GM23338 (cell line): ENCODE results near the gene CD300H. TPM values are rescaled to one million over a fixed set of nuclear protein-coding genes. Genes with fewer than 3 reads are reported as not detected.

Experiments used
- ATAC-seq: fragments of 200-7000 bp; cut with Tn5 transposase; 3 replicates; pipeline ENCODE4 v1.9.1; 2020
- DNase-seq: peaks from one replicate; pipeline ENCODE4 v3.0.0-alpha.2; 2015; ENCODE audit warnings: low spot score
- H2AFZ ChIP-seq: fragments of 200-600 bp; sonication (generic); 2 replicates; pipeline ENCODE4 v1.8.0; 2016; ENCODE audit warnings: antibody characterized with exemption, mild to moderate bottlenecking, moderate library complexity
- H3F3A ChIP-seq: fragments of 200-600 bp; sonication (generic); replicated peaks from 2 replicates; pipeline ENCODE4 v1.8.0; 2017; ENCODE audit warnings: antibody characterized with exemption, mixed run types, low read depth
- H3K27ac ChIP-seq: fragments of 200-600 bp; sonication (generic); 2 replicates; pipeline ENCODE4 v1.6.1; 2016; ENCODE audit warnings: low read depth
- H3K27me3 ChIP-seq: fragments of 200-600 bp; sonication (generic); 2 replicates; pipeline ENCODE4 v1.8.0; 2016; ENCODE audit warnings: mild to moderate bottlenecking, mixed run types, moderate library complexity; ENCODE audit not compliant: insufficient read depth
- H3K36me3 ChIP-seq: fragments of 200-600 bp; sonication (generic); 2 replicates; pipeline ENCODE4 v1.8.0; 2016; ENCODE audit warnings: mild to moderate bottlenecking; ENCODE audit not compliant: insufficient read depth
- H3K4me1 ChIP-seq: fragments of 200-600 bp; sonication (generic); 2 replicates; pipeline ENCODE4 v1.8.0; 2016; ENCODE audit warnings: mild to moderate bottlenecking, moderate library complexity; ENCODE audit not compliant: insufficient read depth
- H3K4me2 ChIP-seq: fragments of 200-600 bp; sonication (generic); 2 replicates; pipeline ENCODE4 v1.7.1; 2017; ENCODE audit warnings: mixed run types
- H3K4me3 ChIP-seq: fragments of 200-600 bp; sonication (generic); 2 replicates; pipeline ENCODE4 v1.6.1; 2016; ENCODE audit warnings: mixed run types
- H3K79me2 ChIP-seq: fragments of 200-600 bp; sonication (generic); replicated peaks from 2 replicates; pipeline ENCODE4 v1.8.0; 2017; ENCODE audit warnings: mild to moderate bottlenecking; ENCODE audit not compliant: insufficient read depth
- H3K9me2 ChIP-seq: fragments of 200-600 bp; sonication (generic); 2 replicates; pipeline ENCODE4 v1.8.0; 2017; ENCODE audit not compliant: insufficient read depth
- H4K20me1 ChIP-seq: fragments of 200-600 bp; sonication (generic); replicated peaks from 2 replicates; pipeline ENCODE4 v1.8.0; 2017; ENCODE audit warnings: mild to moderate bottlenecking; ENCODE audit not compliant: insufficient read depth
- H3K27ac Mint-ChIP-seq: 2 replicates; pipeline ENCODE4 v1.8.0; 2020; ENCODE audit warnings: inconsistent platforms, mild to moderate bottlenecking, moderate library complexity, mixed read lengths
- H3K27me3 Mint-ChIP-seq: 3 replicates; pipeline ENCODE4 v1.8.0; 2022; ENCODE audit warnings: low read depth, mild to moderate bottlenecking, moderate library complexity, mixed read lengths, inconsistent platforms; ENCODE audit not compliant: insufficient read depth, poor library complexity
- H3K36me3 Mint-ChIP-seq: 3 replicates; pipeline ENCODE4 v1.8.0; 2021; ENCODE audit warnings: low read depth, mild to moderate bottlenecking, inconsistent platforms, moderate library complexity, mixed read lengths
- H3K4me1 Mint-ChIP-seq: 3 replicates; pipeline ENCODE4 v1.8.0; 2020; ENCODE audit warnings: mild to moderate bottlenecking, inconsistent platforms, mixed read lengths
- H3K4me3 Mint-ChIP-seq: 3 replicates; pipeline ENCODE4 v1.8.0; 2021; ENCODE audit warnings: moderate library complexity, mild to moderate bottlenecking, inconsistent platforms, mixed read lengths
- H3K9me3 Mint-ChIP-seq: 3 replicates; pipeline ENCODE4 v1.8.0; 2020; ENCODE audit warnings: moderate library complexity, mild to moderate bottlenecking, inconsistent platforms, mixed read lengths
- CREB1 ChIP-seq: fragments of 250-450 bp; sonication (Bioruptor Pico); IDR thresholded peaks from 2 replicates; pipeline ENCODE4 v1.5.0; 2020; ENCODE audit warnings: low read depth, mild to moderate bottlenecking, moderate library complexity
- CTCF ChIP-seq, 2 experiments: fragments of 200-600 bp in 1 of 2; sonication (generic) in 1 of 2; conservative IDR thresholded peaks; 2 replicates each; pipeline versions ENCODE4 v1.5.1 to v1.6.1; 2016 to 2017; ENCODE audit warnings: antibody characterized with exemption in 2 of 2, low read depth in 2 of 2, mild to moderate bottlenecking in 2 of 2, moderate library complexity in 1 of 2
- ETS1 ChIP-seq: IDR thresholded peaks from 2 replicates; pipeline ENCODE4 v1.6.1; 2016; ENCODE audit warnings: antibody characterized with exemption
- EZH2 ChIP-seq: fragments of 200-600 bp; sonication (generic); IDR thresholded peaks from one replicate; pipeline ENCODE4 v1.8.0; 2017; ENCODE audit warnings: antibody characterized with exemption, mild to moderate bottlenecking, low read depth; ENCODE audit not compliant: unreplicated experiment
- EZH2phosphoT487 ChIP-seq: fragments of 200-600 bp; sonication (generic); IDR thresholded peaks from one replicate; pipeline ENCODE4 v1.8.1; 2018; ENCODE audit warnings: antibody characterized with exemption; ENCODE audit not compliant: unreplicated experiment
- JUNB ChIP-seq: IDR thresholded peaks from one replicate; pipeline ENCODE4 v1.6.1; 2016; ENCODE audit warnings: antibody characterized with exemption; ENCODE audit not compliant: unreplicated experiment
- NANOG ChIP-seq: IDR thresholded peaks from 2 replicates; pipeline ENCODE4 v1.6.1; 2016; ENCODE audit warnings: antibody characterized with exemption, borderline replicate concordance
- POLR2AphosphoS5 ChIP-seq: IDR thresholded peaks from 2 replicates; pipeline ENCODE4 v1.6.1; 2016; ENCODE audit warnings: antibody characterized with exemption, low read depth
- STAT1 ChIP-seq: IDR thresholded peaks from one replicate; pipeline ENCODE4 v1.6.1; 2016; ENCODE audit warnings: antibody characterized with exemption; ENCODE audit not compliant: unreplicated experiment
- ZNF114 ChIP-seq: fragments of 250-450 bp; sonication (Bioruptor Pico); IDR thresholded peaks from 2 replicates; pipeline ENCODE4 v1.5.0; 2020; ENCODE audit warnings: mild to moderate bottlenecking, moderate library complexity
- ZNF331 ChIP-seq: fragments of 250-450 bp; sonication (Bioruptor Pico); IDR thresholded peaks from 2 replicates; pipeline ENCODE4 v1.5.0; 2020; ENCODE audit warnings: low read depth, mild to moderate bottlenecking, moderate library complexity
- ZNF462 ChIP-seq: fragments of 250-450 bp; sonication (Bioruptor Pico); IDR thresholded peaks from 2 replicates; pipeline ENCODE4 v1.5.0; 2020; ENCODE audit warnings: mild to moderate bottlenecking, moderate library complexity
- polyA plus RNA-seq: library from polyadenylated mRNA; unstranded; fragments of >200 nt; fragmentation: Nextera tagmentation; extraction: Ambion mirVana; gene quantifications from 2 replicates; pipeline ENCODE4 v1.2.1, GENCODE V29; 2016
- total RNA-seq: library from RNA; depleted of rRNA; stranded (reverse); fragments of >200 nt; shearing (Covaris generic); gene quantifications from 2 replicates; pipeline ENCODE4 v1.2.3, GENCODE V29; 2014

The CD300H gene
- total and polyA plus RNA-seq, 2 experiments from 2014 or later = not detected

GRCh38 chr17:74592087-74592990 is 25.0 kb upstream of the CD300H start, which contains the start of gene CD300LD:
TSS of gene CD300LD (minus strand) at chr17:74592283. CDS start at chr17:74592202, 81 bp downstream.
- ATAC-seq (no peak), DNase-seq (no peak)
- H3K36me3 ChIP-seq = no peaks in the 10 kb centered on the region
- Mint-ChIP-seq H3K4me1 (no peaks in the 10 kb centered on the region), H3K36me3 (no peaks in the 10 kb centered on the region), H3K9me3 (no peaks in the 10 kb centered on the region), H3K4me3 (no peak within 1 kb of the TSS; the same call in 2 of the 3 replicates), H3K27ac (no peak within 1 kb of the TSS), H3K27me3 (peaks cover 5% of the 10 kb centered on the region)
- H3K4me3 ChIP-seq = no peak within 1 kb of the TSS
- no peak within 1 kb of the TSS for H3K4me2 ChIP-seq
- H3F3A ChIP-seq = no peaks in the 10 kb centered on the region
- H4K20me1 ChIP-seq = no peaks in the 10 kb centered on the region
- H2AFZ ChIP-seq = no peak within 1 kb of the TSS
- H3K79me2 ChIP-seq = no peaks in the 10 kb centered on the region
- no peak for TF ChIP-seq POLR2AphosphoS5
- no peak for TF ChIP-seq EZH2phosphoT487
- TF ChIP-seq ZNF331 (CRISPR knock-in tag) = no peak
- no peaks in the 10 kb centered on the region for H3K4me1 ChIP-seq
- H3K9me2 ChIP-seq = no peaks in the 10 kb centered on the region
- no peak within 1 kb of the TSS for H3K27ac ChIP-seq
- no peaks in the 10 kb centered on the region for H3K27me3 ChIP-seq

GRCh38 chr17:74591503-74591902 is 24.2 kb upstream of the CD300H start:
- Histone ChIP-seq H3K36me3 (no peaks in the 10 kb centered on the region), H3K9me2 (no peaks in the 10 kb centered on the region), H3K4me2 (no peak overlapping the region), H3K79me2 (no peaks in the 10 kb centered on the region), H3F3A (no peaks in the 10 kb centered on the region), H3K4me1 (no peaks in the 10 kb centered on the region), H3K4me3 (no peak overlapping the region), H3K27ac (no peak overlapping the region), H2AFZ (no peak overlapping the region), H4K20me1 (no peaks in the 10 kb centered on the region), H3K27me3 (no peaks in the 10 kb centered on the region)
- ATAC-seq (no peak), DNase-seq (no peak)
- no peak overlapping the region for H3K27ac Mint-ChIP-seq
- H3K4me1 Mint-ChIP-seq = no peaks in the 10 kb centered on the region
- H3K27me3 Mint-ChIP-seq = peaks cover 5% of the 10 kb centered on the region
- H3K4me3 Mint-ChIP-seq = no peak overlapping the region
- no peaks in the 10 kb centered on the region for H3K36me3 Mint-ChIP-seq
- H3K9me3 Mint-ChIP-seq = no peaks in the 10 kb centered on the region
- TF ChIP-seq EZH2 = no peak
- no peak for TF ChIP-seq ZNF331 (CRISPR knock-in tag)
- TF ChIP-seq CTCF (conservative IDR thresholded peaks at IDR 0.05; ENCODE audit: low read depth in 2 of 2) = no peak
- no peak for TF ChIP-seq NANOG
- no peak for TF ChIP-seq STAT1
- TF ChIP-seq EZH2phosphoT487 = no peak
- no peak for TF ChIP-seq JUNB
- no peak for TF ChIP-seq ETS1
- no peak for TF ChIP-seq ZNF462 (CRISPR knock-in tag)
- TF ChIP-seq ZNF114 (CRISPR knock-in tag) = no peak
- TF ChIP-seq CREB1 = no peak
- no peak for TF ChIP-seq POLR2AphosphoS5
